IPS-20b (cell line): ENCODE measurements around the gene PML.
"Not testable (repeated sequence)": the region's sequence is repeated elsewhere in the genome, so short reads cannot be mapped to it uniquely, and the experiment has no call there.

Source experiments
- H3K27ac ChIP-seq: one replicate; pipeline ENCODE4 v1.5.1; 2013; ENCODE audit warnings: low read length
- H3K27me3 ChIP-seq: 2 replicates; pipeline ENCODE4 v1.6.1; 2013; ENCODE audit warnings: mild to moderate bottlenecking, low read length, inconsistent platforms; ENCODE audit not compliant: insufficient read depth
- H3K36me3 ChIP-seq: 2 replicates; pipeline ENCODE4 v1.6.1; 2013; ENCODE audit warnings: low read depth, mild to moderate bottlenecking, inconsistent platforms, low read length, moderate library complexity; ENCODE audit not compliant: insufficient read depth
- H3K4me1 ChIP-seq: 2 replicates; pipeline ENCODE4 v1.6.1; 2013; ENCODE audit warnings: mild to moderate bottlenecking, control low read depth, inconsistent platforms, low read length, moderate library complexity; ENCODE audit not compliant: insufficient read depth
- H3K4me3 ChIP-seq: 2 replicates; pipeline ENCODE4 v1.5.1; 2013; ENCODE audit warnings: mild to moderate bottlenecking, low read length, inconsistent platforms
- H3K9ac ChIP-seq: 2 replicates; pipeline ENCODE4 v1.6.1; 2013; ENCODE audit warnings: low read depth, mild to moderate bottlenecking, inconsistent platforms, low read length, moderate library complexity
- H3K9me3 ChIP-seq: 2 replicates; pipeline ENCODE4 v1.6.1; 2013; ENCODE audit warnings: mild to moderate bottlenecking, low read depth, low read length, inconsistent platforms; ENCODE audit not compliant: insufficient read depth

Gene PML

GRCh38 chr15:74045636-74046274 lies 51.2 kb downstream of the PML start:
- H3K4me1 ChIP-seq: peaks cover 5% of the 10 kb centered on the region; the same call in 1 of the 2 replicates
- H3K27me3 ChIP-seq: no peaks in the 10 kb centered on the region
- H3K9me3 ChIP-seq: no peaks in the 10 kb centered on the region

GRCh38 chr15:74046275-74046674 lies 51.8 kb downstream of the PML start:
- peaks cover 4% of the 10 kb centered on the region; the same call in 1 of the 2 replicates for H3K4me1 ChIP-seq
- no peak overlapping the region for H3K4me3 ChIP-seq
- H3K9me3 ChIP-seq: no peaks in the 10 kb centered on the region
- H3K27ac ChIP-seq: no peak overlapping the region
- H3K27me3 ChIP-seq: no peaks in the 10 kb centered on the region
- H3K36me3 ChIP-seq: no peaks in the 10 kb centered on the region
- no peak overlapping the region for H3K9ac ChIP-seq

More at GRCh38 chr15:74045636-74046274, 51.2 kb downstream of the PML start:
- H3K27ac ChIP-seq: no peak overlapping the region
- H3K36me3 ChIP-seq: no peaks in the 10 kb centered on the region
- no peak overlapping the region for H3K9ac ChIP-seq
- no peak overlapping the region for H3K4me3 ChIP-seq

GRCh38 chr15:74050127-74050526 lies 55.6 kb downstream of the PML start:
- Histone ChIP-seq H3K4me1 (peaks cover 4% of the 10 kb centered on the region; the same call in 1 of the 2 replicates), H3K27ac (no peak overlapping the region), H3K4me3 (no peak overlapping the region), H3K9ac (no peak overlapping the region), H3K36me3 (no peaks in the 10 kb centered on the region), H3K27me3 (peaks cover 11% of the 10 kb centered on the region), H3K9me3 (no peaks in the 10 kb centered on the region)

DNA sequence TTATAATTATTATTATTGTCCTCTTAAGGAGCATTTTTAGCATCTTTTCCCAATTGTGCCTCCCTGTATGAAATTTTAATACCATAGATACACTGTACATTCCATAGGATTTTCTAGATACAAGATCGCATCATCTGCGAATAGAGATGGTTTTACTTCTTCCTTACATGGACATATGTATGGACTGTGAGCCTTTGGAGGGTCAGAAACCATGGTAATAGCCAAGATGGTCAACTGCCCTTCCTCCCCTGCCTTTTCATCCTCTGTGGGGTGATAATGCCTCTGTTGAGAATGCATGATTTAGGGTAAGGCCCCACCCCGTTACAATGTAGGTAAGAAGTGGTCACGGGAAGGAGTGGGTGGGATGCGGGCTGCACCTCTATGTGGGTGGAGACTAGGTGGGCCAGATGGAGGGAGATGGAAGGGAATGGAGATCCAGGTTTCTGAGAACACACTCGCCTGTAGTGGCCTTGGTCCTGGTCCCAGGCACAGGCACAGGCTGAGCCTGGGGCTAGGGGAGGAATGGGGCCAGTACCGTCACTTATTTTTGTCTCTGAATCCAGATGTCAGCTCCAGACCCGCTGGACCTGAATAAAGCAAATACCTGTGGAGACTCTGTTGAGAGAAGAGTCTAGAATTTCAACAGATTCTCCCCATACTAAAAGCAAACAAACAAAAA lies 56.2 kb downstream of the PML start:
- H3K27me3 ChIP-seq: peaks cover 14% of the 10 kb centered on the region
- no peak overlapping the region for H3K27ac ChIP-seq
- no peak overlapping the region for H3K9ac ChIP-seq
- H3K9me3 ChIP-seq: no peaks in the 10 kb centered on the region
- no peak overlapping the region for H3K4me3 ChIP-seq
- peaks cover 4% of the 10 kb centered on the region; the same call in 1 of the 2 replicates for H3K4me1 ChIP-seq
- no peaks in the 10 kb centered on the region for H3K36me3 ChIP-seq

DNA sequence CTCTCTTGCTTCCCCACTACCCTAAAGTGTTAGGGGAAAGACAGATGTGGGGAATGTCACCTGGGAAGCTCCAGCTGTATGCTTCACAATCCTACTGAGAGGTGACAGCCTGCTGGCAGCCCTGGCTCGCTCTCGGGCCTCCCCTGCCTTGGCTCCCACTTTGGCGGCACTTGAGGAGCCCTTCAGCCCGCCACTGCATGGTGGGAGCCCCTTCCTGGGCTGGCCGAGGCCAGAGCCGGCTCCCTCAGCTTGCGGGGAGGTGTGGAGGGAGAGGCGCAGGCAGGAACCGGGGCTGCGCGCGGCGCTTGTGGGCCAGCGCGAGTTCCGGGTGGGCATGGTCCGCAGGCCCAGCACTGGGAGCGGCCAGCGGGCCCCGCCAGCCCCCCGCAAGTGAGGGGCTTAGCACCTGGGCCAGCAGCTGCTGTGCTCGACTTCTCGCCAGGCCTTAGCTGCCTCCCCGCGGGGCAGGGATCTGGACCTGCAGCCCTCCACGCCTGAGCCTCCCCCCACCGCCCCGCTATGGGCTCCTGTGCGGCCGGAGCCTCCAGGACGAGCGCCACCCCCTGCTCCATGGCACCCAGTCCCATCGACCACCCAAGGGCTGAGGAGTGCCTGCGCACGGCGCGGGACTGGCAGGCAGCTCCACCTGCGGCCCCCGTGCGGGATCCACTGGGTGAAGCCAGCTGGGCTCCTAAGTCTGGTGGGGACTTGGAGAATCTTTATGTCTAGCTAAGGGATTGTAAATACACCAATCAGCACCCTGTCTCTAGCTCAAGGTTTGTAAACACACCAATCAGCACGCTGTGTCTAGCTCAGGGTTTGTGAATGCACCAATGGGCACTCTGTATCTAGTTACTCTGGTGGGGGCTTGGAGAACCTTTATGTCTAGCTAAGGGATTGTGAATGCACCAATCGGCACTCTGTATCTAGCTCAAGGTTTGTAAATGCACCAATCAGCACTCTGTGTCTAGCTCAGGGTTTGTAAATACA lies 58.0 kb downstream of the PML start:
- H3K9me3 ChIP-seq, H3K9ac ChIP-seq, H3K4me1 ChIP-seq, H3K27ac ChIP-seq, H3K36me3 ChIP-seq, H3K4me3 ChIP-seq: not testable (repeated sequence)
- peaks cover 14% of the 10 kb centered on the region for H3K27me3 ChIP-seq

- Histone ChIP-seq H3K27ac (no peak overlapping the region), H3K4me1 (no peaks in the 10 kb centered on the region; the same call in 1 of the 2 replicates), H3K36me3 (no peaks in the 10 kb centered on the region), H3K4me3 (no peak overlapping the region), H3K27me3 (peaks cover 14% of the 10 kb centered on the region), H3K9ac (no peak overlapping the region), H3K9me3 (no peaks in the 10 kb centered on the region)
Measured at GRCh38 chr15:74053517-74053916, 59.0 kb downstream of the PML start.

DNA sequence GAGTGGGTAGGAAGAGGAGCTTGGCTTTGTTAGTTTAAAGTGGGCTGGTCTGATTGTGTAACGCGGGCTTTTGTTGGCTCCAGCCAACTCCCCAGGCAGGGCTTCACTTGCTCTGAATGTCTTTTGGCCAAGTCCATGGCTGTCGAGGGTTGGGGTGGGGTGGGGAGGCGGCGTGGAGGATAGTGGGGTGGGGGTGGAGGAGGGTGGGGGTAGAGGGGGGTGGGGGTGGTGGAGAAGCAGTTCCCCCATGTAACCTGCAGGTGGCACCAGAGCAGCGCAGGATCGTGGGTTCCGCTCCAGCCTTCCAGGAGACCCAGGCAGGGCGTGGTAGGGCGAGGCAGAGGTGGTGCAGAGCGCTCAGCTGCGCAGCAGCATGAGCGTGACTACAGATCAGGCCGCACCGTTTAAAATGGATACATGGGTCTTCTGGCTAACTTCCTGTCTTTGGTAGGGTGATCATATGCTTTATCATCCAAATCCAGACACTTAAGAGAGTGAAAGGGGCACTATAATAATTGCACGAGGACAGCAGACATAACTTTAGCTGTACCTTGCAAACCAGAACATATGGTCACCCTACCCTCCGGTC lies 59.5 kb downstream of the PML start:
- Histone ChIP-seq H3K4me3 (no peak overlapping the region), H3K27ac (no peak overlapping the region), H3K27me3 (peaks cover 14% of the 10 kb centered on the region), H3K9me3 (no peaks in the 10 kb centered on the region), H3K9ac (no peak overlapping the region), H3K36me3 (no peaks in the 10 kb centered on the region), H3K4me1 (no peaks in the 10 kb centered on the region; the same call in 1 of the 2 replicates)

- peaks cover 14% of the 10 kb centered on the region for H3K27me3 ChIP-seq
- H3K27ac ChIP-seq: no peak overlapping the region
- H3K9ac ChIP-seq: no peak overlapping the region
- H3K36me3 ChIP-seq: no peaks in the 10 kb centered on the region
- H3K9me3 ChIP-seq: no peaks in the 10 kb centered on the region
- H3K4me1 ChIP-seq: no peaks in the 10 kb centered on the region; the same call in 1 of the 2 replicates
- H3K4me3 ChIP-seq: no peak overlapping the region
Measured at GRCh38 chr15:74055804-74056203, 61.3 kb downstream of the PML start.

DNA sequence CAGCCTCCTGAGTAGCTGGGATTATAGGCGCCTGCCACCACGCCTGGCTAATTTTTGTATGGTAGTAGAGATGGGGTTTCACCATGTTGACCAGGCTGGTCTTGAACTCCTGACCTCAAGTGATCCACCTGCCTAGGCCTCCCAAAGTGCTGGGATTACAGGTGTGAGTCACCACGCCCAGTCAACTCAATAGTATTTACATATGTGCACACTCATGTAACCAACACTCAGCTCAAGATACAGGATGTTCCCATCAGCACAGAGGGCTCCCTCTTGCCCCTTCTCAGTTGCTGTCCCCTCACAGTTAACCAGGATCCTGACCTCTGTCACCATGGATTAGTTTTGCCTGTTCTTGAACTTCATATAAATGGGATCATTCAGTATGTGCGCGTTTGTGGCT lies 61.8 kb downstream of the PML start:
- not testable (repeated sequence) for H3K9ac ChIP-seq, H3K36me3 ChIP-seq, H3K9me3 ChIP-seq, H3K4me3 ChIP-seq, H3K4me1 ChIP-seq, H3K27ac ChIP-seq
- peaks cover 14% of the 10 kb centered on the region for H3K27me3 ChIP-seq

GRCh38 chr15:74059050-74059833 lies 64.7 kb downstream of the PML start:
- H3K9ac ChIP-seq, H3K27ac ChIP-seq, H3K36me3 ChIP-seq, H3K4me1 ChIP-seq, H3K4me3 ChIP-seq, H3K9me3 ChIP-seq: not testable (repeated sequence)
- peaks cover 12% of the 10 kb centered on the region for H3K27me3 ChIP-seq

DNA sequence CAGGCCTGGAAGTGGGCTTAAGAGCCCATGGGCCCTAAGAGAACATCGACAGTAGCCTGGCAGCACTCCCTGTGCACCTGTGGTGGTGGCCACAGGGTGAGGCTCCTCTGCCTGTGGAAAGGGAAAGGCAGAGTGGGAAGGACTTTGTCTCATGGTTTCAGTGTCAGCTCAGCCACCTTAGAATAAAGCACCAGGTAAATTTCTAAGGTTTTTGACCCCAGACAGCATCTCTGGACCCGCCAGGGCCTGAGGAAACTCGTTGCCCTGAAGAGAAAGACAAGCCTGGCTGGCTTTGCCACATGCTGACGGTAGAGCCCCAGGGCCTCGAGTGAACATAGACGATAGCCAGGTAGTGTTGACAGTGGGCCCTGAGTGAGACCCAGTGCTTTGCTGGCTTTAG lies 65.7 kb downstream of the PML start:
- peaks cover 2% of the 10 kb centered on the region for H3K27me3 ChIP-seq

More for the DNA sequence above, 65.7 kb downstream of the PML start:
- H3K4me3 ChIP-seq: no peak overlapping the region
- H3K4me1 ChIP-seq: no peaks in the 10 kb centered on the region
- no peak overlapping the region for H3K27ac ChIP-seq
- no peak overlapping the region for H3K9ac ChIP-seq
- H3K36me3 ChIP-seq: no peaks in the 10 kb centered on the region
- H3K9me3 ChIP-seq: no peaks in the 10 kb centered on the region
